ENCODE measurements around the gene NLRX1. TPM values are rescaled to one million over a fixed set of nuclear protein-coding genes. Genes with fewer than 3 reads are reported as not detected.

NLRX1 gene
- total and polyA plus RNA-seq, 2 donors (not counting 3 experiments of a cell fraction or from before 2014, with no cell fraction given), result 15.1 to 15.5 TPM

- Histone ChIP-seq H3K9me3 (replicated peaks; ENCODE audit: control insufficient read depth, insufficient read depth, low read length) (no peaks in the 10 kb centered on the region), H3K4me3 (replicated peaks in 1 of 3; ENCODE audit: insufficient read depth in 1 of 3, low read depth in 1 of 3, low read length in 3 of 3) (no peak overlapping the region), H4K20me1 (replicated peaks; ENCODE audit: control insufficient read depth, extremely low read depth, insufficient read depth, low read length) (no peaks in the 10 kb centered on the region), H3K4me2 (ENCODE audit: insufficient read depth, low read length) (no peak overlapping the region), H3K9ac (replicated peaks; ENCODE audit: extremely low read depth, insufficient read depth, low read length) (no peak overlapping the region), H3K36me3 (ENCODE audit: control insufficient read depth in 2 of 2, extremely low read depth in 1 of 2, insufficient read depth in 2 of 2, low read length in 2 of 2) (no peaks in the 10 kb centered on the region), H3K27ac (ENCODE audit: insufficient read depth, low read depth, low read length) (no peak overlapping the region), H3K79me2 (ENCODE audit: control insufficient read depth, insufficient read depth, low read length) (no peaks in the 10 kb centered on the region), H3K27me3 (ENCODE audit: control insufficient read depth in 2 of 2, insufficient read depth in 2 of 2, low read length in 2 of 2) (peaks cover 0 to 1% of the 10 kb centered on the region in 2 experiments), H3K4me1 (ENCODE audit: control insufficient read depth, extremely low read depth, insufficient read depth, low read length) (no peaks in the 10 kb centered on the region), H3K9me1 (replicated peaks; ENCODE audit: control insufficient read depth, extremely low read depth, insufficient read depth, low read length) (no peaks in the 10 kb centered on the region), H2AFZ (ENCODE audit: low read depth, low read length) (no peak overlapping the region)
- TF ChIP-seq FOS (IDR thresholded peaks at IDR 0.05; ENCODE audit: borderline replicate concordance, insufficient read depth, low read length), result no peak
- TF ChIP-seq, protein P1, sequence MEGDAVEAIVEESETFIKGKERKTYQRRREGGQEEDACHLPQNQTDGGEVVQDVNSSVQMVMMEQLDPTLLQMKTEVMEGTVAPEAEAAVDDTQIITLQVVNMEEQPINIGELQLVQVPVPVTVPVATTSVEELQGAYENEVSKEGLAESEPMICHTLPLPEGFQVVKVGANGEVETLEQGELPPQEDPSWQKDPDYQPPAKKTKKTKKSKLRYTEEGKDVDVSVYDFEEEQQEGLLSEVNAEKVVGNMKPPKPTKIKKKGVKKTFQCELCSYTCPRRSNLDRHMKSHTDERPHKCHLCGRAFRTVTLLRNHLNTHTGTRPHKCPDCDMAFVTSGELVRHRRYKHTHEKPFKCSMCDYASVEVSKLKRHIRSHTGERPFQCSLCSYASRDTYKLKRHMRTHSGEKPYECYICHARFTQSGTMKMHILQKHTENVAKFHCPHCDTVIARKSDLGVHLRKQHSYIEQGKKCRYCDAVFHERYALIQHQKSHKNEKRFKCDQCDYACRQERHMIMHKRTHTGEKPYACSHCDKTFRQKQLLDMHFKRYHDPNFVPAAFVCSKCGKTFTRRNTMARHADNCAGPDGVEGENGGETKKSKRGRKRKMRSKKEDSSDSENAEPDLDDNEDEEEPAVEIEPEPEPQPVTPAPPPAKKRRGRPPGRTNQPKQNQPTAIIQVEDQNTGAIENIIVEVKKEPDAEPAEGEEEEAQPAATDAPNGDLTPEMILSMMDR (IDR thresholded peaks at IDR 0.05; ENCODE audit: extremely low read depth in 1 of 2, insufficient read depth in 1 of 2, low read depth in 1 of 2, low read length in 2 of 2), result no peak
- DNase-seq (ENCODE audit: low read depth, low spot score) (no peak), FAIRE-seq (no peak)
- ChIA-PET POLR2A (no interaction called here), CTCF (interaction anchor here (0.6 to 1.5 kb wide), 7 partner anchors 9 to 36 kb away, joined by 3 to 4 read pairs (median 3); no protein-coding TSS in a partner anchor)
- intact Hi-C loops (cut with micrococcal nuclease), result no loop called here
- no TSS peak for BruUV-seq (replicated peaks)
- dilution Hi-C loops (cut with MboI; ENCODE audit: extremely low pct_ligation_motif_present, low sequenced_read_pairs), result no loop called here
These were observed 8.4 kb upstream of the NLRX1 start for GRCh38 chr11:119160151-119160550.

DNA sequence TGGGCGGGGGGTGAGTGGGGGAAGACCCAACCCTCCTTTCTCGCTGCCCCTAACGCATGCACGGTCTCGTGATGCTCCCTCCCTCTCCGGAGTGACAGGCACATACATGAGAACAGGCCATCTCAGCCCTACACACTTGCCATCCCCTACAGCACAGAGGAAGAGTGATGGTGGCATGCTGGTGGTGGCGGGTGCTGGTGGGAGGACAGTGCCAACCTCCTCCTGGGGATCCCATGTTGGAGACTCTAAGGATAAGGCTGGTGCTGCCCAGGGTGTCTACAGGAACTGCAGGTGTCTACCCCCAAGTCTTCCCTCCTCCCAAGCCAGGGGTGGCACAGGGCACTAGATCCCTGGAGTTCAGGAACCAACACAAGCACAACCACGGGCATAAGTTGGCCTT lies 6.7 kb upstream of the NLRX1 start:
- Histone ChIP-seq H3K9ac (replicated peaks; ENCODE audit: extremely low read depth, insufficient read depth, low read length) (no peak overlapping the region), H3K4me1 (ENCODE audit: control insufficient read depth, extremely low read depth, insufficient read depth, low read length) (peaks cover 5% of the 10 kb centered on the region), H3K4me2 (ENCODE audit: insufficient read depth, low read length) (no peak overlapping the region), H3K79me2 (ENCODE audit: control insufficient read depth, insufficient read depth, low read length) (no peaks in the 10 kb centered on the region), H3K9me3 (replicated peaks; ENCODE audit: control insufficient read depth, insufficient read depth, low read length) (no peaks in the 10 kb centered on the region), H4K20me1 (replicated peaks; ENCODE audit: control insufficient read depth, extremely low read depth, insufficient read depth, low read length) (no peaks in the 10 kb centered on the region), H3K36me3 (ENCODE audit: control insufficient read depth in 2 of 2, extremely low read depth in 1 of 2, insufficient read depth in 2 of 2, low read length in 2 of 2) (no peaks in the 10 kb centered on the region), H3K4me3 (replicated peaks in 1 of 3; ENCODE audit: insufficient read depth in 1 of 3, low read depth in 1 of 3, low read length in 3 of 3) (no peak overlapping the region), H3K27me3 (ENCODE audit: control insufficient read depth in 2 of 2, insufficient read depth in 2 of 2, low read length in 2 of 2) (peaks cover 0 to 1% of the 10 kb centered on the region in 2 experiments), H3K27ac (ENCODE audit: insufficient read depth, low read depth, low read length) (no peak overlapping the region), H2AFZ (ENCODE audit: low read depth, low read length) (no peak overlapping the region), H3K9me1 (replicated peaks; ENCODE audit: control insufficient read depth, extremely low read depth, insufficient read depth, low read length) (no peaks in the 10 kb centered on the region)
- ChIA-PET POLR2A (no interaction called here), CTCF (no interaction called here)
- no peak for FAIRE-seq
- dilution Hi-C loops (cut with MboI; ENCODE audit: extremely low pct_ligation_motif_present, low sequenced_read_pairs) (no loop called here), intact Hi-C loops (cut with micrococcal nuclease) (no loop called here)
- no peak for TF ChIP-seq POLR2AphosphoS5 (IDR thresholded peaks at IDR 0.05; ENCODE audit: insufficient read depth, low read depth, low read length)
- DNase-seq (ENCODE audit: low read depth, low spot score), result no peak
- no TSS peak for BruUV-seq (replicated peaks)
